GM11168 (cell line): ENCODE results near the gene CNKSR2.
"Not testable (repeated sequence)": the region's sequence is repeated elsewhere in the genome, so short reads cannot be mapped to it uniquely, and the experiment has no call there.

Source experiments
- in situ Hi-C: fragments of 300-500 bp; cut with MboI; formaldehyde crosslinking; loops from one replicate; pipeline ENCODE4 v1.12.0; 2022; ENCODE audit warnings: low sequenced_read_pairs; ENCODE audit not compliant: unreplicated experiment

The CNKSR2 gene

DNA sequence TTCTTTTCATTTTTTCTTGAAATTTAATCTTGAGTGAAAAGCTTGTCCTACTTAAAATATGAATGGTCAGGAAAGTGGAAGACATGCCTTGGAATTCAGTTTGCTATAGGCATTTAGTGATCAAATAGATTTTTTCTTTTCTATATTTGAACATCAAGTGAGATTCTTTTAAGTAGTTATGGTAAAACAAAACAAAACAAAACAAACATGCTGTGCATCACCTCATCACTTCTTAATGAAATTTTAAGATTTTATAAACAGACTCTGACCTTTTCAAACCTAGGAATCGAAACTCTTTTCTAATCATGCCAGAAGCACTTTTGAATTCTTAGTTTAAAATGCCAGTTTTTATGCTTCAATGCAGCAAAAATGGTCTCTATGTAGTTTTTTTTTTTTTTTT is 62.8 kb downstream of the CNKSR2 start:
- in situ Hi-C loops, result no loop called here

GRCh38 chrX:21438792-21439191 is 64.6 kb downstream of the CNKSR2 start:
- in situ Hi-C loops, result no loop called here

- in situ Hi-C loops, result no loop called here
Measured at GRCh38 chrX:21440911-21441310, 66.7 kb downstream of the CNKSR2 start.

DNA sequence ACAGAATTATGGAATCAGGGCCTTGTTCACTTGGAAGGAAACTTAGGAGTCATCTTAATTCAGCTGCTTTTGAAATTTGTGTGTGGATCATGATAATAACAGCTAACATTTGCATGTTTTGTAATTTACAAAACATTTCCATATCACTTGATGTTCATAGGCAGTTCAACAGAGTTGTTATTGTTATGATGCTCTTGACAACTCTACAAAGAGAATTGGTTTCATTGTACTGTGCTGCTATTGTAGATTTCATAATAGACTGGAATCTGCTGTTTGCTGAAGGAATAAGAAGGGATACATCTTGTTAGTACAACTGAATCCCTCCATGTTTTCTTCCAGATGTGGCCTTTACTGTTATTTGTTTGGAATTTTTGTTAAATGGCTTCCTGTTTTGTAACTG is 83.5 kb downstream of the CNKSR2 start:
- in situ Hi-C loops, result no loop called here

GRCh38 chrX:21469071-21469470 is 94.9 kb downstream of the CNKSR2 start:
- in situ Hi-C loops, result no loop called here

- in situ Hi-C loops, result no loop called here
Measured at GRCh38 chrX:21476909-21477308, 102.7 kb downstream of the CNKSR2 start.

DNA sequence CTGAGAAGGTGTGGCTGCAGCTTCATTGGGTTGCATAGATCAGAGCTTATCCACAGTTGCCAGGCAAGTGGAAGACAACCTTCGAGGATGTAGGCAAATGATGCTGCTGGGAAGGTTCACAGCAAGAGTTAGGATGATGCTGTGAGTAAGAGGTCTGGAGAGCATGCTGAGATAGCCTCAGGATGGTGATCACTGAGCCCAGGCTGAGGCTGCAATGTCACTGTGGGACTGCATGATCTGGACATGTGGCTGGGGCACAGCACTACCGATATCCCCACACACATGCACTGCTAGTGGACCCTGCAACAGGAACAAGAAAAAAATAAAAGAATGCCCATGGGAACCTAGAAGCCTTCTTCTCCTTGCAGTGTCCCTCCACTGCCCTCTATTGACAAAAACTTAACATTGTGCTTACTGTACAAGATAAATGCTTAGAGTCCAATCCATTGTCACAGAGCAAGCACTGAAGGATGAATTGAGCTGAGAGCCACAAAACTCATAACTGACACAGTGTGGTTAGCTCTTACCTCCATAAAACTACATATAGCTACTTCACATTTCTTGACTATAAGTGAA is 105.6 kb downstream of the CNKSR2 start:
- in situ Hi-C loops, result no loop called here

- in situ Hi-C loops, result no loop called here
Measured at GRCh38 chrX:21481761-21482160, 107.5 kb downstream of the CNKSR2 start.

DNA sequence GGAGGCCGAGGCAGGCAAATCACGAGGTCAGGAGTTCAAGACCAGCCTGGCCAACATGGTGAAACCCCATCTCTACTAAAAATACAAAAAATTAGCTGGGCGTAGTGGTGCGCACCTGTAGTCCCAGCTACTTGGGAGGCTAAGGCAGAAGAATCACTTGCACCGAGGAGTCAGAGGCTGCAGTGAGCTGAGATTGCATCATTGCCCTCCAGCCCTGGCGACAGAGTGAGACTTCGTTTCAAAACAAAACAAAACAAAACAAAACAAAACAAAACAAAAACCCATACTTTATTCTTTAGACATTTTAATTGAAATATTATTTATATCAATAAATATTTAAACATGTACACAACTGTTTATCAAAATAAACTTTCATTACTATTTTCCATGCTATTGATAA is 109.8 kb downstream of the CNKSR2 start:
- in situ Hi-C loops, result not testable (repeated sequence)

DNA sequence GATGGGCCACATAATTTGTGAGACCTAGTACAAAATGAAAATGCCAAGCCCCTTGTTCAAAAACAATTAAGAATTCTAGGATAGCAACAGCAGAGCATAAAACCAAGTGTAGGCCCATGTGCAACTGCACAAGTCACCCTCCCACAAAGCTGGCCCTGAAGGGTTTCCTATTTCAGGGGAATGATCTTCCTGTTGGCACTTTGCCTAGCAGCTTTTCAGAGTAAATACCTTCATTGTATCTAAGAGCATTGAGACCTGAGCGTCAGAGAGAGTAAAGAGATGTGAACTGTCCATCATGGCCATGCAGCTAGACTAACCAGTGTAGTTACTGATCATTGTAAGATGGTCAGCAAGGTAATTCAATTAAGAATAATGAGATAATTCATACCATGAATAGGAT is 113.6 kb downstream of the CNKSR2 start:
- in situ Hi-C loops, result no loop called here

DNA sequence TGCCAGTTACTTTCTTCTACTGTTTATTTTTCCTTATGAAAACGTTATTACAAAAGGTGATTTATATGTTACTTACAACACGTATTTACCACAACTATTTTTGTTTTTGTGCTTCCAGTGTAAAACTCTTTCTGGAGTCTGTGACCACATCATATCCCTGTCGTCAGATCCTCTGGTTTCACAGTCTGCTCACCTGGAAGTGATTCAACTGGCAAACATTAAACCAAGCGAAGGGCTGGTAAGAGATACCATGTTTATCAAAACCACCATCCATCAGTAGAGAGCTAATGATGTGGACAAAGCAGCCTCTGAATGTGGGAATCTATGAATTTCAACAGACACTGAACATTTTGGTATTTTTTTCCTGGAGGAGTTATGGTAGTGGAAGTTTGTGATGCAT is 116.1 kb downstream of the CNKSR2 start:
- in situ Hi-C loops, result no loop called here

DNA sequence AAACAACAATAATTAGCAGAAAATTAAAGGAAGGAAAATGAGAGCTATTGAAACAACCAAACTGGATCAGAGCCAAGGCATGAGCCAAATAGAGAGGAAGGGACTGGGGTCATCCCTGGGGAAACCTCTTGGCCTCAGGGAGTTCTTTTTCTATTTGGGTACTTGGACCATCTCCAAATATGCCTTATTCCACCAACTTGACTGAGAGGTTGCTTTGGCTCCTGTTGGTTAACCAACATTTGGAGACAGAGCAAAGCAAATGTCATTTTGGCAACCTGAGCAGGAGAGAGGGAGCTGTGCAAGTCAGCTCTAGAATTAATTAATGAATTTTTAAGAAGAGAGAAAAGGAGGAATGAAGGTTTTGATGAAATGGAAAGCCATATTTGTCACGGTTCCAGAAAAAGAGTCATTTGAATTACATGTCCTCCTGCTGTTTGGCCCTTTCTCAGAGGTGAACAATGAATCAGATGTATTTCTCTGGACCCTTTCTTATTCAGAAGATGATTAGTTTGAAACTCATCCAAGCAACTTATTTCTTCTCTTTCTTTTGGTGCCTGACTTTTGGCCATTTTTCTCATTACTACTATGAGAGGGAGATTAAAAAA is 119.1 kb downstream of the CNKSR2 start:
- in situ Hi-C loops, result no loop called here

- in situ Hi-C loops, result no loop called here
Measured at GRCh38 chrX:21503593-21503992, 129.4 kb downstream of the CNKSR2 start.

GRCh38 chrX:21509912-21510311 is 135.7 kb downstream of the CNKSR2 start:
- in situ Hi-C loops, result no loop called here

- in situ Hi-C loops, result no loop called here
Measured at GRCh38 chrX:21524008-21524407, 149.8 kb downstream of the CNKSR2 start.

GRCh38 chrX:21528076-21528475 is 153.9 kb downstream of the CNKSR2 start:
- in situ Hi-C loops, result no loop called here

DNA sequence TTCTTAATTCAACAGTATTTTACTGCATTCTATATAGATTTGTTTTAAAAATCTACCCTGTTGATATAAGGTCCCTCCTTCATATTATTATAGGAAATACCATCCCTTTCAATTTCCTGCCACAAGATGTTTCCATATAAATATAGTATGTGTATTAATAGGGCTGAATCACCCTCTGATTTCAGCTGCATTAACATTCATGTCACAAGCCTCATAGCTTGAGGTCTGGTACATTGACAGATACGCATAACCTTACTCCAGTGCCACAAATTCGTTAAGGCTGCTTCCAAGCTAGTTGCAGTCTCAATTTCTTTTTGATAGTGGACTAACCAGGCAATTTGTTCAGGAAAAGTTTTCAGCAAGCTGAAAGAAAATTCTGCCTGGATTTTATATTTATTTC is 155.6 kb downstream of the CNKSR2 start:
- in situ Hi-C loops, result no loop called here

- in situ Hi-C loops, result not testable (repeated sequence)
Measured at GRCh38 chrX:21544642-21545041, 170.4 kb downstream of the CNKSR2 start.

- in situ Hi-C loops, result no loop called here
Measured at GRCh38 chrX:21559417-21559816, 185.2 kb downstream of the CNKSR2 start.

GRCh38 chrX:21565025-21565424 is 190.8 kb downstream of the CNKSR2 start:
- in situ Hi-C loops, result no loop called here

DNA sequence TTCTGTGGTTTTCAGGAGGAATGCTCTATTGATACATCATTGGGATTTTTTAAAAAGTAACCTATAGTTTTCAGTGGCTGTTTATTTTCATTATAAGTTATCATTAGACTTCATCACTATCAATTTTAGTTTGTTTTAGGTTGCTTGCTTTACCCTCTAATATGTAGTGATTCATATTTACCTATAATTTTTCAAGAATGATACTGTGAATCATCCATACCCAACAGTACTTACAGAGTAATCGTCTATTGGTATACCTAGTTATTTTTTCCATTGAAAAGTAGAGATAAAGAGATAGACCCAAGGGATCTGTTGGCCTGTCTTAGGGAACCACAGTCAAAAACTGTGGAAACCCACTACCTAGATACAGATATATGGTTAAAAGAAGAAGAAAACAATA is 200.6 kb downstream of the CNKSR2 start:
- in situ Hi-C loops, result no loop called here

DNA sequence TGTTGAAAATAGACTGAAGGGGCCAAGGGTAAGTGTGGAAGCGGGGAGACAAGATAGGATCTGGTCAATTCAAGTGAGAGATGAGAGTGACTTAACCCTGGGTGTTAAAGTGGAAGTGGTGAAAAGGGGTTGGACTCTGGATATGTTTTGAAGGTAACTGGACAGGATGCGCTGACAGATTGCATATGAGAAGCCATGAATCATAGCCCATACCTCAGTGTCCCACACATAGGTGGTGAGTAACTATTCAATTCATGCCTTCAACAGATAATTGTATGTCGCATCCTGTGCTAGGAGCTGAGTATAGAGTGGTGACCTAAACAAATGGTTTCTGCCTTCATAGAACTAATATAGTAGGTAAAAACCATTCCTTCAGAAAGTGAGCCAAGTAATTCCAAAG is 207.3 kb downstream of the CNKSR2 start:
- in situ Hi-C loops, result no loop called here
